Ovary (tissue), 9 donors: ENCODE data around the gene MAPT. TPM values are rescaled to one million over a fixed set of nuclear protein-coding genes. Genes with fewer than 3 reads are reported as not detected.

Source experiments
- DNase-seq, 5 donors: peaks; one replicate each; pipeline ENCODE4 v3.0.0-alpha.2; 2019 to 2020
- H3K27ac ChIP-seq, 2 donors: fragments of 200-600 bp; one replicate each; pipeline versions ENCODE4 v1.5.1 to v1.8.0; 2019 to 2022
- H3K27me3 ChIP-seq: fragments of 200-600 bp; one replicate; pipeline ENCODE4 v1.8.0; 2022
- H3K36me3 ChIP-seq: fragments of 200-600 bp; sonication (generic); one replicate; pipeline ENCODE4 v1.5.1; 2019
- H3K4me1 ChIP-seq: one replicate; pipeline ENCODE4 v1.8.1; 2013; ENCODE audit warnings: mild to moderate bottlenecking, moderate library complexity; ENCODE audit not compliant: insufficient read depth
- H3K4me3 ChIP-seq: fragments of 200-600 bp; sonication (generic); one replicate; pipeline ENCODE4 v1.5.1; 2017
- H3K9me3 ChIP-seq, 2 donors: fragments of 200-600 bp in 1 of 2; sonication (generic) in 1 of 2; one replicate each; pipeline versions ENCODE4 v1.5.1 to v1.8.1; 2013 to 2019; ENCODE audit warnings: mild to moderate bottlenecking in 1 of 2, moderate library complexity in 1 of 2
- CTCF ChIP-seq, 3 donors: fragments of 450-650 bp in 2 of 3; fragments of 200-600 bp in 1 of 3; IDR thresholded peaks; one replicate each; pipeline versions ENCODE4 v1.5.1 to v1.8.0; 2016 to 2022; ENCODE audit warnings: antibody characterized with exemption in 3 of 3, mild to moderate bottlenecking in 1 of 3
- EP300 ChIP-seq: sonication (generic); formaldehyde crosslinking; IDR thresholded peaks from one replicate; pipeline ENCODE4 v1.6.1; 2017; ENCODE audit warnings: antibody characterized with exemption
- POLR2A ChIP-seq: fragments of 450-650 bp; IDR thresholded peaks from one replicate; pipeline ENCODE4 v1.6.1; 2017; ENCODE audit warnings: antibody characterized with exemption, mild to moderate bottlenecking, moderate library complexity
- WGBS, 3 donors: extraction: QIAGEN DNeasy Blood & Tissue Kit in 1 of 3; methylation state at CpG; one replicate each; pipeline versions ENCODE4 v1.1.5 to v1.1.7; 2013 to 2017; 5-methylcytosine and 5-hydroxymethylcytosine counted together
- intact Hi-C, 4 donors: fragments of 100-400 bp; cut with DNase I; formaldehyde crosslinking; loops; one replicate each; pipeline versions ENCODE4 v1.11.0 to v1.15.1; 2022 to 2023
- polyA plus RNA-seq, 2 donors: library from polyadenylated mRNA; stranded (reverse); fragments of 200-250 nt in 1 of 2; fragments of 350-450 nt in 1 of 2; fragmentation: Illumina TruSeq in 1 of 2; extraction: RNeasy Lipid Tissue Mini Kit (QIAGEN cat#74804) in 1 of 2; gene quantifications; one replicate each; pipeline ENCODE4 v1.2.3, GENCODE V29; 2013 to 2014
- total RNA-seq, 7 donors: library from RNA; depleted of rRNA in 2 of 7; stranded (reverse); fragments of >200 nt in 2 of 7; fragmentation: NEBNext Ultra II Directional in 3 of 7; extraction: Animal tissue kit (Norgen Biotek cat#: 25700) in 3 of 7; gene quantifications; one replicate each; pipeline versions ENCODE4 v1.1.0 to v1.2.4, GENCODE V29; 2016 to 2023
- donor health status: DM: no; HTN: no; CAD: no; lungs with moderate emphysema.
- donor health status: DM: no; HTN: no; CAD: no.
- donor health status: Bipolar disorder and iron deficiency.
- donor health status: DM: yes; HTN: yes; CAD: no.
- donor health status: DM: no; HTN: no; CAD: no.
- donor health status: DM: yes; HTN: yes; CAD: no.

MAPT gene
- total and polyA plus RNA-seq, 9 donors = 0.40 to 2.2 (median 1.1) TPM

GRCh38 chr17:45951941-45952340 lies 57.6 kb downstream of the MAPT start:
- H3K27me3 ChIP-seq = no peaks in the 10 kb centered on the region
- WGBS, 3 donors = 40 to 67% (median 59%) methylated on average over 6 of the region's 6 CpGs
- H3K27ac ChIP-seq = no peak overlapping the region
- intact Hi-C loops = no loop called here
- H3K4me3 ChIP-seq = no peak overlapping the region
- no peaks in the 10 kb centered on the region for H3K9me3 ChIP-seq
- peaks cover 2% of the 10 kb centered on the region for H3K4me1 ChIP-seq
- no peak for DNase-seq
- TF ChIP-seq EP300 (no peak), POLR2A (no peak), CTCF (IDR thresholded peaks at IDR 0.05) (no peak)
- no peaks in the 10 kb centered on the region for H3K36me3 ChIP-seq

- Histone ChIP-seq H3K4me3 (no peak overlapping the region), H3K27me3 (no peaks in the 10 kb centered on the region), H3K4me1 (peaks cover 2% of the 10 kb centered on the region), H3K36me3 (no peaks in the 10 kb centered on the region), H3K27ac (no peak overlapping the region), H3K9me3 (no peaks in the 10 kb centered on the region)
- no peak for TF ChIP-seq POLR2A
- no peak for TF ChIP-seq EP300
- TF ChIP-seq CTCF (IDR thresholded peaks at IDR 0.05) = no peak
- intact Hi-C loops = no loop called here
- no peak for DNase-seq
- 96 to 99% (median 99%) methylated on average over 6 of the region's 6 CpGs for WGBS, 3 donors
Observed at GRCh38 chr17:45952814-45953320, 58.5 kb downstream of the MAPT start.

GRCh38 chr17:45953561-45953960 lies 59.2 kb downstream of the MAPT start:
- intact Hi-C loops = no loop called here
- no peak for DNase-seq
- Histone ChIP-seq H3K4me3 (no peak overlapping the region), H3K36me3 (no peaks in the 10 kb centered on the region), H3K4me1 (peaks cover 2% of the 10 kb centered on the region), H3K27ac (no peak overlapping the region), H3K9me3 (no peaks in the 10 kb centered on the region), H3K27me3 (no peaks in the 10 kb centered on the region)
- TF ChIP-seq EP300 (no peak), CTCF (IDR thresholded peaks at IDR 0.05) (no peak)
- 76 to 86% (median 77%) methylated on average over 2 of the region's 2 CpGs for WGBS, 3 donors

- DNase-seq = no peak
- no peak overlapping the region for H3K27ac ChIP-seq
- intact Hi-C loops = no loop called here
- peaks cover 2% of the 10 kb centered on the region for H3K4me1 ChIP-seq
- no peaks in the 10 kb centered on the region for H3K36me3 ChIP-seq
- no peak for TF ChIP-seq CTCF (IDR thresholded peaks at IDR 0.05)
- TF ChIP-seq EP300 = no peak
- TF ChIP-seq POLR2A = no peak
- no peaks in the 10 kb centered on the region for H3K9me3 ChIP-seq
- H3K27me3 ChIP-seq = no peaks in the 10 kb centered on the region
- H3K4me3 ChIP-seq = no peak overlapping the region
- 67 to 72% (median 70%) methylated on average over 11 of the region's 11 CpGs for WGBS, 3 donors
Observed at GRCh38 chr17:45954914-45955313, 60.6 kb downstream of the MAPT start.
